ENCODE results near the gene LCE1F. TPM values are rescaled to one million over a fixed set of nuclear protein-coding genes. Genes with fewer than 3 reads are reported as not detected.

LCE1F gene
- polyA plus RNA-seq (2012; rRNA removed): not detected in 2 replicates
- polyA plus RNA-seq (2012; cell fraction: cytosol; rRNA removed): not detected in 2 replicates
- polyA plus RNA-seq (2012; cell fraction: nucleus; rRNA removed): not detected in 2 replicates

- ChIA-PET CTCF (no interaction called here), POLR2A (no interaction called here)
- Histone ChIP-seq H3K36me3 (replicated peaks in 1 of 2; ENCODE audit: control insufficient read depth in 1 of 2, insufficient read depth in 2 of 2, low read length in 1 of 2) (no peaks in the 10 kb centered on the region), H3K27me3 (ENCODE audit: insufficient read depth) (peaks cover 8% of the 10 kb centered on the region; the same call in 1 of the 2 replicates), H3F3A (replicated peaks; ENCODE audit: insufficient read depth) (no peaks in the 10 kb centered on the region), H3K4me2 (no peak within 1 kb of the TSS), H3K4me3 (ENCODE audit: low read depth in 2 of 2, low read length in 1 of 2) (no peak within 1 kb of the TSS), H3K9ac (no peak within 1 kb of the TSS), H3K9me3 (no peaks in the 10 kb centered on the region), H3K27ac (ENCODE audit: low read depth in 2 of 2, low read length in 1 of 2) (no peak within 1 kb of the TSS), H3K9me2 (no peaks in the 10 kb centered on the region), H2AFZ (ENCODE audit: low read depth) (no peak within 1 kb of the TSS), H3K79me2 (ENCODE audit: insufficient read depth) (no peaks in the 10 kb centered on the region), H4K20me1 (ENCODE audit: insufficient read depth) (no peaks in the 10 kb centered on the region), H3K4me1 (ENCODE audit: control insufficient read depth in 1 of 2, insufficient read depth in 2 of 2, low read depth in 1 of 2, low read length in 1 of 2) (no peaks in the 10 kb centered on the region)
- DNase-seq: no peak
- TF ChIP-seq FOXM1 (IDR thresholded peaks at IDR 0.05; ENCODE audit: low read depth) (no peak), SMC3 (IDR thresholded peaks at IDR 0.05; ENCODE audit: low read depth, low read length) (no peak), CTCF (IDR thresholded peaks at IDR 0.05) (no peak)
- under 1% methylated on average over 6 of the region's 6 CpGs for whole genome bisulfite sequencing (ENCODE audit: low lambda C conversion rate)
These were observed at the start of gene LCE1F for GRCh38 chr1:152774875-152775274. TSS of gene LCE1F (plus strand) at chr1:152775140. CDS start at chr1:152776372, 1,232 bp downstream.

- no peak for TF ChIP-seq REST (IDR thresholded peaks at IDR 0.05; ENCODE audit: low read depth, low read length)
- no peak for TF ChIP-seq PBX3 (IDR thresholded peaks at IDR 0.05)
- no peak for TF ChIP-seq RAD21 (IDR thresholded peaks at IDR 0.05; ENCODE audit: low read length)
- no peak for TF ChIP-seq TEAD4 (IDR thresholded peaks at IDR 0.05; ENCODE audit: borderline replicate concordance, insufficient read depth)
- no peak for TF ChIP-seq CHD2 (IDR thresholded peaks at IDR 0.05; ENCODE audit: low read length, partially characterized antibody)
- TF ChIP-seq FOSL2 (IDR thresholded peaks at IDR 0.05; ENCODE audit: borderline replicate concordance, low read depth): no peak
- no peak for TF ChIP-seq TAF1 (IDR thresholded peaks at IDR 0.05; ENCODE audit: borderline replicate concordance, low read depth, low read length)
- TF ChIP-seq CTCF (IDR thresholded peaks at IDR 0.05): no peak
- no peak for TF ChIP-seq ZBTB33 (IDR thresholded peaks at IDR 0.05; ENCODE audit: borderline replicate concordance, low read depth)
- TF ChIP-seq FOXJ3 (CRISPR knock-in tag; IDR thresholded peaks at IDR 0.05): no peak
- TF ChIP-seq RXRA (IDR thresholded peaks at IDR 0.05; ENCODE audit: borderline replicate concordance, low read depth): no peak
- POLR2A ChIA-PET: no interaction called here
These were observed 49.7 kb upstream of the LCE1F start for GRCh38 chr1:152725261-152725660.

More at GRCh38 chr1:152725261-152725660, 49.7 kb upstream of the LCE1F start:
- H3K9me3 ChIP-seq: no peaks in the 10 kb centered on the region
- CTCF ChIA-PET: no interaction called here
- no peaks in the 10 kb centered on the region for H3K9me2 ChIP-seq
- no peaks in the 10 kb centered on the region for H3K79me2 ChIP-seq (ENCODE audit: insufficient read depth)
- H3K4me1 ChIP-seq (ENCODE audit: control insufficient read depth in 1 of 2, insufficient read depth in 2 of 2, low read depth in 1 of 2, low read length in 1 of 2): no peaks in the 10 kb centered on the region
- DNase-seq: no peak
- H3K4me2 ChIP-seq: no peak overlapping the region
- H3F3A ChIP-seq (replicated peaks; ENCODE audit: insufficient read depth): no peaks in the 10 kb centered on the region
- no peak overlapping the region for H3K27ac ChIP-seq (ENCODE audit: low read depth in 2 of 2, low read length in 1 of 2)
- H3K9ac ChIP-seq: no peak overlapping the region
- H3K27me3 ChIP-seq (ENCODE audit: insufficient read depth): peaks cover 16% of the 10 kb centered on the region; the same call in 1 of the 2 replicates
- H3K36me3 ChIP-seq (replicated peaks in 1 of 2; ENCODE audit: control insufficient read depth in 1 of 2, insufficient read depth in 2 of 2, low read length in 1 of 2): no peaks in the 10 kb centered on the region
- H2AFZ ChIP-seq (ENCODE audit: low read depth): no peak overlapping the region
- H3K4me3 ChIP-seq (ENCODE audit: low read depth in 2 of 2, low read length in 1 of 2): no peak overlapping the region
- no peaks in the 10 kb centered on the region for H4K20me1 ChIP-seq (ENCODE audit: insufficient read depth)
